HL-60/S4 treated with retinoic acid at 250 ng/mL for 4 days and 3 days (cell line): ENCODE measurements around the gene BRME1.

Experiments used
- in situ Hi-C: fragments of 300-500 bp; cut with MboI; formaldehyde crosslinking; loops from 2 replicates; pipeline ENCODE4 v1.7.0; 2022; ENCODE audit warnings: low sequenced_read_pairs

Gene BRME1

DNA sequence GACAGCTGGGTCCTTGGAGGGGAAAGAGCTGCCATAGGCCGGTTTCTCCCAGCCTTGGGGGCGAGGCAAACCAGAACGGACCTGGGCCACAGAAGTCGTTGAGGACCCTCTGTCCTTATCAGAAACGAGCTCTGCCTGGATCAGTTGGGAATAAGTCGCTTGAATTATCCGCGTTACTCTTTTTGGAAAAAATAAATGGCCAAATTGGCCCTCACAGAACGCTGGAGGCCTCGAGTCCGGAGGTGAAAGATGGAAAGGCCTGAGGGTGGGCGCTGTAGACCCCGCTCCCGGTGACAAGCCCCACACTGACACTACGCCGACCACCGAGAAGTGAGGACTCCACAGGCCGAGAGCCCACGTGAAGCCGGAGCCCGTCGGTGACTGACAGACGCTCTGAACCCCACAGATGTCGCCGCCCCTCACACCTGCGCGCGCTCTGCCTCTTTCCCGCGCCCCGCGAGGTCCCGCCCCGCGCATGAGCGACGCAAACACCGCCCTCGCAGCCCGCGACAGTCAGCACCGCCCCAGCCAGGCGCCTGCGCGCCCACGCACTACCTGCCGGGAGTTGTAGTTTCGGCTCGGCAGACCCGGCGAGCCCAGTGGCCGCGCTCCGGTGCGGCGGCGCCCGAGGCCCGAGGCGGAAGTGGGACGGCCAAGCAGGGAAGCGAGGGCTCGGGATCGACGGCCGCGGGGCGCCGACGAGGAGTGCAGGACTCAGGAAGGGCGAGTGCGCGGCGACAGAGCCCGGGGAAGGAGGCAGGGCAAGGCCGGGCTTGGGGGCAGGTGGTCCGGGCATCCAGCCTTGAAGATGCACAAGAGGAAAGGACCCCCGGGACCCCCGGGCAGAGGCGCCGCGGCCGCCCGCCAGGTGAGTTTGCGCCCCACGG lies at the start of gene BRME1, which contains the start of gene CC2D1A:
Gene BRME1, minus strand, starts transcription at position 484 of the 887 bp plus-strand sequence. CDS start 1,225 bp downstream, outside the sequence.
Gene CC2D1A, plus strand, starts transcription at position 568 of the 887 bp plus-strand sequence. Its CDS starts 241 bp downstream, at position 809.
- in situ Hi-C loops, result no loop called here

DNA sequence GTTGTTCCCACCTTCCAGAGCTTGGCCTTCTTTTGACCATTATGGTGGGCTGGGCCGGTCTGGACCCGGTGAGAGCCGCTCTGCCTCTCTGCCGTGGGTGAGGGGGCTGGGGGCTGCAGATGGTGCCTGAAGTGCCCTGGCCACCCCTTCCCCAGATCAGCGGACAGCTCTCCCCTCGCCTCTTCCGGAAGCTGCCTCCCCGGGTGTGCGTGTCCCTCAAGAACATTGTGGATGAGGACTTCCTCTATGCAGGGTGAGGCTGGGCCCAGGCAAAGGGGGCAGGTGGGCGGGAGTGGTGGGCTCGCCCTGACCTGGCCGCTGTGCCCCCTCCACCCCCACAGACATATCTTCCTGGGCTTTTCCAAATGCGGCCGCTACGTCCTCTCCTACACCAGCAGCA lies 48.3 kb upstream of the BRME1 start:
- in situ Hi-C loops, result no loop called here

DNA sequence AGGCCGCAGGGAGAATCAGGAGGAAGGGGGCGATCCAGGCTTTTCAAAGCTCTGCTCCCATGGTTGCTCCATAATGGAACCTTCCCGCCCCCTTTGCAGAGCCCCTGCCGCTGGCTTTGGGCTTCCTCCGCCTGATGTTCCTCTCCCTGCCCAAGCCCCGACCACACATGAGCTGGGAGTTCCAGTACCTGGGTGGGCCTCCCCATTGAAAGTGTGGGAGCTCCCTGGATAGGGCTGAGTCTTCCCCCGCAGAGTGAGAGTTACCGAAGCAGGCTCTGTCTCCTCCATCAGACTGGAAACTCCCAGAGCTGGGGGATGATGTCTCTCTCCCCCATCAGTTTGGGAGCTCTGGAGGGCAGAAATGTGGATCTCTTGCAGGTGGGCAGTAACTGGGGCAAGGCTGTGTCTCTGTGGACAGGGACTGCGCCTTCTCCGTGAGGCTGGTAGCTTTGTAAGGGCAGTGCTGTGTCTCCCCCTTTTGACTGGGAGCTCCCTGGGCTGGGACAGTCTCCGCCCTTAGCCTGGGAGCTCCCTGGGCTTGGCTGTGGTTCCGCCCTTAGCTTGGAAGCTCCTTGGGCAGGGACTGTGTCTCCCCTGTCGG lies 47.1 kb upstream of the BRME1 start:
- in situ Hi-C loops, result no loop called here

DNA sequence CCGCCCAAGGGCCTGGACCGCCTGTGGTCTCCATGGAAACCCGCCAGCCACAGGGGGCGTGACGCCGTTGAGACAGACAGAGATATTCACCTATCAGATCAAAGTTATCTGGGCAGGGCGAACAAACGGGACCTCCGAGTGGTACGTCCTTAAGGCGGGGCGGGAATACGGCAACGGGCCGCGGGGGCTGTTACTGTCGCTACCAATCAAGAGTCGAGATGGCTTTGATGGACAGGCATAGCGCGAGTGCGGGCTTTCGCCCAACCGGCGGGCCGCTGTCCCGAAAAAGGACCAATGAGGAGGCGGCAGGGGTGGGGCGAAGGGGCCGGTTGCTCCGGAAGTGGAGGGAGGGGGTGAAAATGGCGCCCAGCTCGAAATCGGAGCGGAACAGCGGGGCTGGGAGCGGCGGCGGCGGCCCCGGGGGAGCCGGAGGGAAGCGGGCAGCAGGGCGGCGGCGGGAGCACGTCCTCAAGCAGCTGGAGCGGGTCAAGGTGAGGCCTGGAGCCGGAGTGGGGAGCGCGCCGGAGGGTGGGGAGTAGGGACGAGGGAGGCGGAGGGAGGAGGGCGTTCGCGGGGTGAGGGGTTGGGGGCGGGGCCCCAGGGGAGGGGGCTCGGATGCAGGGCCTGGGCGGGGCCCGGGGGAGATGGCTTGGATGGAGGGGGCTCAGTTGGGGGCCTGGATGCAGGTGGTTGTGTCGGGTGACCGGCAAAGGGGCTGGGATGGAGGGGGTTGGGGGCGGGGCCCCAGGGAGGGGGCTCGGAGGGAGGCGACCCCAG lies 46.4 kb upstream of the BRME1 start, which contains the start of gene DCAF15:
Gene DCAF15, plus strand, starts transcription at position 356 of the 777 bp plus-strand sequence. Its CDS starts 4 bp downstream, at position 360.
- in situ Hi-C loops, result no loop called here

DNA sequence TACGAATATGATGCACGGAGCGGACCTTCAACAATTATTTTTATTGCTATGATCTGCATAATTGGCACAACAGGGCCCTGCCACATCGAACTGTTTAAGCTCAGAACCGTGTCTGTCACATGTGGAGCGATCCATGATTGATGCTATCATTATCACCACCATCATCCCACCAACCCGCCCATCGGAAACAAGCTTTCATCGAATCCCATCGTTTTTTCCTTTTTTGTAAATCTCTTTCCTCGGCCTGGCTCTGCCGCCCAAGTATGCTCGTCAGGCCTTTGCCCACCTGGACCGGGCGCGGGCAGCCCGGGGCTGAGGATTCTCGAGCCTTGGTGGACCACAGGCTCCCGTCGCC lies 45.9 kb upstream of the BRME1 start:
- in situ Hi-C loops, result no loop called here

DNA sequence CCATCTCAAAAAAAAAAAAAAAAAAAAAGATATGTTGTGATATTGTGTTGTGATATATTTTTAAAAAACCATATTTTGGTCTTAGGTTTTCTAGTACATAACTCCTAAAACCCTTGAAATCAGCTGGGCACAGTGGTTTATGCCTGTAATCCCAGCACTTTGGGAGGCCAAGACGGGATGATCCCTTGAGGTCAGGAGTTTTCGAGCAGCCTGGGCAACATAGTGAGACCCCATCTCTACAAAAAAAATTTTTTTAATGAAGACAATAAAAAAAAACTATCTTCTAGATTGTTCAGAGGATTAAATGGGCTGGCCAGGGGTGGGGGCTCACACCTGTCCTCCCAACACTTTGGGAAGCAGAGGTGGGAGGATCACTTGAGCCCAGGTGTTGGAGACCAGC lies 45.1 kb upstream of the BRME1 start:
- in situ Hi-C loops, result no loop called here

DNA sequence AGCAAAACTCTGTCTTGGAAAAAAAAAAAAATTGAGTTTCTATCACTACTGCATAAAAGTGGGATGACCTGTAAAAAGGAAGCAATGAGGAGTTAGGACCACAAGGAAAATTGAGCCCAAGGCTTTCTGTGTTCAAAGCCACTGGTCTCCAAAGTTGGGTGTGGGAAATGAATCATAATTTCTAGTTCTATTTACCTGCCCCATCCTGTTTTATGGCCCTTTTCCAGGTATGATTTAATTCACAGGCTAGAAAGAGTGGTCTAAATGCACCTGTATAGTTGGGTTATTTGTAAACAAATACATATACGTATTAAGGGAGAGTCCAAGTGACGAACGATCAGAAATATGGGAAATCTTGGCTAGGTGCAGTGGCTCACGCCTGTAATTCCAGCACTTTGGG lies 40.5 kb upstream of the BRME1 start:
- in situ Hi-C loops, result no loop called here

DNA sequence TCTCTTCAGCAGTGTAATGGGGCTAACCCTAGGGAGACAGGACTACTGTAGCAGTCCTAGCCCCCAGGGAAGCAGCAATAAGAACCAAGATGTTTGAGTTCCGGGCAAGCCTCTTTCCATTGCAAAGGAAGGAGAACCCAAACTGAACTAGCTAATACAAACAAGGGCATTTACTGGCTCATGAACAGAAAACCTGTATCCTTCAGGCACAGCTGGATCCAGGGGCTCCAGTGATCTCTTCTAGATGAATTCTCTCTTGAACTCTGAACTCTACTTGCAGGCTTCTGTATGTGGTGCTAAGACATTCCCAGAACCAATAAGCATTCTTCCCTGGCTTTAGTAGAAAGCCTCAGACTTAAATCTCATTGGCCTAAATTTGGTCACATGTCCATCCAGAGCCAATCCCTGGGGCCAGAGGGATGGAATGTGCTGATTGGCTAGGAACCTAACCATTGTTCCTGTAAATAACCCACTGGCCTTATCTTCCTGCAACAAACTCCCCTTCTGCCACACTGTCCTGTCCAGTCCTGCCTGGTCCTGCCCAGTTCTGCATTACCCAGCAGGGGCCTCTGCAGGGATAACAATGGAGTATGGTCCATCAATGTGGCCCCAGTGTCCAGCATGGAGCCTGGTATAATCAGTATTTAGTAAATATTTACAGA lies 36.2 kb upstream of the BRME1 start:
- in situ Hi-C loops, result no loop called here

DNA sequence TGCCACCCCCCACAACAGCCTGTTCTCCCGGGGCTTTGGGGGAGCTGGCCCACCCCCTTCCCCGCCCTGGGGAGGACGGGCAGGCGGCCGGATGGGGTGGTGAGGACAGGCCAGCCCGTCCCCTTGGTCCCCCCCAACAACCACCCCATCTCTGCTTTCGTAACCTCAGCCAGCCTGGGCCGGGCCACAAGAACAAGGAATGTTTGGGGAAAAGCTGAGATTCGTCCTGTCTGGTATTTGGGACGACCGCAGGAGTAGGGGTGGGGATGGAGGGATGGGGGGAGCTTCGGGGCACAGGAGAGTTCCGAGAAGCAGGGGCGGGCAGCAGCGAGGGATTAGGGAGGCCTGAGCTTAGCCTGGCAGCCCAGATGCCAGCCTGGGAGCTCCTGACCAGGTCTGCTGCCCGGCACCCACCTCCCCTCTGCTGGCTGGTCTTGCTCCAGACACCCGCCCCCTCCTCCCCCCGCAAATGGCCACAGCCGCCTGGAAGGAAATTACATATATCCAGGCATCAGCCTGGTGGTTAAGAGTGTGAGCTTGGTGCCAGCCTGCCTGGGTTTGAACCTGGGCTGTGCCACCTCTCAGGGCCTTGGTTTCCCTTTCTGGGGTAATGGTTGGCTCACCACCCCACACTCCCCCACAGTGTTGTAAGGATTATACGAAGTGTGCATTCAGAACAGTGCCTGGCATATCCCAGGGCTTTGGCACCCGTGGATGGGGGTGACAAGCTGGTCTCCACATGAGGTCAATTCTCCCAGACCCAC lies 32.6 kb upstream of the BRME1 start, which contains the start of gene PODNL1:
Gene PODNL1, minus strand, starts transcription at position 117 of the 764 bp plus-strand sequence. CDS start 236 bp downstream, outside the sequence.
- in situ Hi-C loops, result no loop called here

DNA sequence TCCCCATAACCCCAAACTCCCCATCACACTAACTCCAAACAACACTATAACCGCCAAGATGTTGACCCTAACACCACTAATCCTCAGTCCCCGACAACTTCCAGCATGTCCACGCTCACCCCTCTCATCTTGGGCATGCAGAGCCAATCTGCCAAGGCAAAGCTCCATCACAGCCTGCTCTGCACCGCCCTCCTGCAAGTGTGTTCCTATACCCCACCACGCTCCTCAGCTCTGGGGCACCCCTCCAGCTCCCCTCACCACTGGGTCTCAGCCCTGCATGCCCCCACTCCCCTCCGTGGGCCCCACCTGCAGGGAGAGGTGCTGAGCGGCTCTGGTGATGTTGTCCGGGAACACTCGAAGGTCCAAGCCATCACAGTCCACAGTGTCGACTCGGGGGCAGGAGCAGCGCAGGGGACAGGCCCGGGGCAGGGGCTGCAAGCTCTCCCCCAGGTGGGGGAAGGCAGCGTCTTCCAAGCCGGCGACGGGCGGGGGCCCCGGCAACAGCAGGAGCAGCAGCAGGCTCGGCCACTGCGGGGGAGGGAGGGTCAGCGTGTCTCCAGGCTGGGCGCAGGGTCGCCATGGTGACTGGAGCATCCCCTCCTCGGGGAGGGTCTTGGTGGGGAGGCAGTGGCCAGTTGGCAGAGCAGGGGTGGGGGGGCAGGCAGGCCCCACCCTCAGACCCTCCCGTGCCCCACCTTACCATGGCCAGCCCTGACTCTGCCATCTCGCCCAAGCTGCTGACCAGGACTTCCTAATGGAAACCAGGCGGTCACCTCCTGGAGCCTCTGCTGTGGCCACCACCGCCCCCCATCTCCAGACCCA lies 31.8 kb upstream of the BRME1 start:
- in situ Hi-C loops, result no loop called here

DNA sequence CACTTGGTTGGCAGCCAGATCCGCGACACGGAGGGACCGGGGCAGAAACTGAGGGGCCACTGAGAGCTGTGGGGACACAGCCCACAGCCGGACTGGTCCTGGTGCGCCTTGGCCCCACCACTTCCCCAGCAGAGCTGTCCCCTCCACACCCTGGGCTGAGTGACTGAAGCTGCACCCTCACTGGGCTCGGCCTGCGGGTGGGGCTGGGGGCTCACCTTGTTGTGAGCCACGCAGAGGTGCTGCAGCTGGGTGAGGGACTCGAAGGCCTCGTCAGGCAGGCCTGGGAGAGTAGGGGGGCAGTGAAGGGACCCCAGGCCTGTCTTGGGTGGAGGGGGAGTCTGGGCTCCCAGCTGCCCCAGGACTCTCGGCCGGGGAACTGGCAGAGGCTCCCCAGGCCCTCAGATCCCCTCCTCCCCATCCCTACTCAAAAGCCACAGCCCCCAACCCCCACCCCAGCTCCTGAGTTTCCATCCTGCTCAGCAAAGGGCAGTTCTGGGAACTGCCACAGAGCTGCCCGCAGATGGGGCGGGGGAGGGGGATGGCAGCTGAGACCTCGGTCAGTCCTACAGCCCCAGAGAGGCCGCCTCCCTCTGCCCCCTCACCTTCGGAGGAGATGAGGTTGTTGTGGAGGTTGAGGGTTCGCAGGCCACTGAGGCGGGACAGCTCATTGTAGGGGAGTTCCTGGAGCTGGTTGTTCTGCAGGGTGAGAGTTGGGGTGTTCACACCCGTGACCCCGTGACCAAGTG lies 30.0 kb upstream of the BRME1 start:
- in situ Hi-C loops, result no loop called here

DNA sequence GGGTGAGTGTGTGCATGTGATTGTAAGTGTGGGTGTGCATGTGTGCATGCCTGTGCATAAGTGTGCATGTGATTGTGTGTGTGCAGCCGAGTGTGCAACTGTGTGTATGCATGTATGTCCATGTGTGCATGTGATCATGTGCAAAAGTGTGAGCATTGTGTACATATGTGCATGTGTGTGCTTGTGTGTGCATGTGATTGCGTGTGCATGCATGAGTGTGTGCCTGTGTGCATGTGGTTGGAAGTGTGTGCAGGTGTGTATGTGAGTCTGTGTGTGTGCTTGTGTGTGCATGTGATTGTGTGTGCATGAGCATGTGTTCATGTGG lies 28.8 kb upstream of the BRME1 start:
- in situ Hi-C loops, result no loop called here

DNA sequence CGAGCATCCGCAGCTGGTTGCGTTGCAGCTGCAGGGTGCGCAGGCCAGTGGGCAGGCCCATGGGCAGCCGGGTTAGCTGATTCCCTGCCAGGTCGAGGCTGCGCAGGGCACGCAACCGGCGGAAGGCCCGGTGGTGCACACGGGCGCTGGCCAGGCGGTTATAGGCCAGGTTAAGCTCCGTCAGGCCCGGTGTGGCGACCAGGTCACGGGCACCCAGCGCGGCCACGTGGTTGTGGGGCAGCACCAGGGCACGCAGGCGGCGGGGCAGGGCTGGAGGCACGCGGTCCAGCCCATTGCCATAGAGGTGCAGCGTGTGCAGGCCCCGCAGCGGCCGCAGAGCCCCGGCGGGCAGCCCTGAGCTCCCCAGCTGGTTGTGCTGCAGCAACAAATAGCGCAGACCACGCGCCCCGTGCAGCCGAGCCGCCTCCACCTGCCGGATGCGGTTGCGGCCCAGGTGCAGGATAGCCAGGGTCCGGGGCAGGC lies 27.0 kb upstream of the BRME1 start:
- in situ Hi-C loops, result no loop called here

DNA sequence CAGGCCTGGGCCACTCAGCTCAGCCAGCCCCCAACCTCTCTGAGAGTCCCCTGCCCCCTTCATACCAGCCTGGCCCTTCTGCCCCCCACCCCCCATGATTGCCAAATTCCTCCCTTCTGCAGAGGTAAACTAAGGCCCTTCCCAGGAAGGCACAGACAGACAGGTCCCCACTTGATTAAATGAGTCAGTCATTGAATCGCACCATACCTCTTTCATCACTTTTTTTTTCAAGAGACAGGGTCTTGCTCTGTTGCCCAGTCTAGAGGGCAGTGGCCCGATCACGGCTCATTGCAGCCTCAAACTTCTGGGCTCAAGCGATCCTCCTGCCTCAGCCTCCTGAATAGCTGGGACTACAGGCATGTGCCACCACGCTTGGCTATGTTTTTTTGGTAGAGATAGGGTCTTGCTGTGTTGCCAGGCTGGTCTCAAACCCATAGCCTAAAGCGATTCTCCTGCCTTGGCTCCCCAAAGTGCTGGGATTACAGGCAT lies 26.3 kb upstream of the BRME1 start:
- in situ Hi-C loops, result no loop called here

DNA sequence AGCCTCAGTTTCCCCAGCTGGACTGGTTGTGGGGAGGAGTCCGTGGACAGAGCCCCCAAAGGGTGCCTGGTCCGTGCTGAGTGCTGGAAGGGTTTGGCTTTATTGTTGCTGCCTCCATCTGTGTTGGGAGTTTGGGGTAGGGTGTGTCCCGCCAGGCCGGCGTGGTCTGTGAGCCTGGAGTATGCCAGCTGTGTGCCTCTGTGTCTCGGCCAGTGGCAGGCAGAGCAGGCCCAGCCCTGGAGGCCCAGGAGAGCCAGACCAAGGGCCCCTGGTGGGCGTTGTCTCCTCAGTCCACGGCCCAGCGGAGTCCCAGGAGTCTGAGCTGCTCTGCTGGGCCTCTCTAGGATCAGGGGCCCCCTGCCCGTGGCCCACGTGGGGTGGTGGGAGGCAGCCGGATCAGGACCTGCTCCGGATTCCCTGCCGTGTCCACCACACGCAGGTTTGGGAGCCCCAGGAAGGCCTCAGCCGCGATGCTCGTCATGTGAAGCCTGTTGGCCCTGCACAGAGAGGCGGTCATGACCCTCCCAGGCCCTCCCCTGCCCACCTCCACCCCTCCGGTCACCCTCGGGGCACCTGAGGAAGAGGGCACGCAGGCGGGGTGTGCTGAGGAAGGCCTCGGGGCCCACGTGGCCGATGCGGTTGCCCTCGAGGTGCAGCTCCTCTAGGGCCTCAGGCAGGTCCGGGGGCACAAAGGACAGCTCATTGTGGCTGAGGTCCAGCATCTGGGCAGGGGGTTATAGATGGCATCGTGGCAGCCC lies 25.7 kb upstream of the BRME1 start:
- in situ Hi-C loops, result no loop called here

DNA sequence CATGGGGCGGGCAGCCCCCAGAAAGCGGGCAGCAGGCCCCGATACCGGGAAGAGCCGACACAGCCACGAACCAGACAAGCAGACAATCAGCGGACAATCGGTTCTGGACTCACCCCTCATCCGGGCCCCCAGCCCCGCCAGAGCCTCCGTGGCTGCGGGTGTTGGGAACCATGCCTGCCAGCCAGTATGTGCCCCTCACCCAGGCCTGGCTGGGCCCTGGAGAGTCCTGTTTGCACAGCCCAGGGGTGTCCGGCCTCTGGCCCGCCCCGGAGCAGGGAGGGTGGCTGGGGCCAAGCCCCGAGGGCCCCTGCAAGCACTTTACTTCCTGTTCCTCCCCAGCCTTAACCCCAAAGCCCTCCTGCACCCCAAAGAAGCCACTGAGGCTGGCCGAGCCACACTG lies 24.5 kb upstream of the BRME1 start:
- in situ Hi-C loops, result no loop called here

DNA sequence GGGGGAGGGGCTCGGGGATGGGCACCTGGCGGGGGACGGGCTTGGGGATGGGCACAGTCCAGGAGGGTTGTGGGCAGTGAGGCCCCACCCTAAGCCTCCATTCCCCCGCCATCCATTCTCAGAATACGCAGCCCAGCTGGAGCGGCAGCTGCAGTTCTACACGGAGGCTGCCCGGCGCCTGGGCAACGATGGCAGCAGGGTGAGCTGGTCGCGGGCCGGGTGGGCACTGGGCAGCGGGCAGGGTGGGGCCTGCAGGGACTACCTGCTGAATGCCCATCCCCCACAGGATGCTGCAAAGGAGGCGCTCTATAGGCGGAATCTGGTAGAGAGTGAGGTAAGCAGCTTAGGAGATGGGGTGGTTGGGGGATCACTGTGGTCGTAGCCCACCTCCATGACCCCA lies 24.0 kb upstream of the BRME1 start:
- in situ Hi-C loops, result no loop called here

DNA sequence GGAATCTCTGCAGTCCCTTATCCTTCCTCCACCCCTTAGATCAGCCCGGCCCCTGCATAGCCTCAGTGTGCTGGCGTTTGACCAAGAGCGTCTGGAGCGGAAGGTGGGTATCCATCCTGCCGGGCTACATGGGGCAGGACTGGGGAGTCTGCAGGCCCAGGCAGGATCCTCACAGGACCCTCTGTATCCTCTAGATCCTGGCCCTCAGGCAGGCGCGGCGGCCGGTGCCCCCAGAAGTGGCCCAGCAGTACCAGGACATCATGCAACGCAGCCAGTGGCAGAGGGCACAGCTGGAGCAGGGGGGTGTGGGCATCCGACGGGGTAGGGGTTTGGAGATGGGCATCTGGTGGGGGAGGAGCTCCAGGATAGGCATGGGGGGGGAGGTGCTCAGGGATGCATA lies 23.4 kb upstream of the BRME1 start:
- in situ Hi-C loops, result no loop called here
